Measurements from ENCODE around the gene SPATA2. TPM values are rescaled to one million over a fixed set of nuclear protein-coding genes. Genes with fewer than 3 reads are reported as not detected.
A peak's percentile ranks its signal among the peaks of the same experiment; 100 is the strongest.

Gene SPATA2
- total RNA-seq, 4 donors from 2014 or later: 3.3 to 6.4 (median 3.6) TPM

GRCh38 chr20:49928411-49929141 is 13.2 kb upstream of the SPATA2 start:
- peak in 1 of 3 donors; percentile 85 for TF ChIP-seq CTCF (IDR thresholded peaks at IDR 0.05)
- ATAC-seq (ENCODE audit: low FRiP score): peak; percentile 89
- DNase-seq (ENCODE audit: low spot score): peak; percentile 84

GRCh38 chr20:49925901-49926454 is 10.6 kb upstream of the SPATA2 start:
- ATAC-seq (ENCODE audit: low FRiP score): no peak

GRCh38 chr20:49924247-49924646 is 8.9 kb upstream of the SPATA2 start:
- no peak for TF ChIP-seq CTCF (IDR thresholded peaks at IDR 0.05)
- DNase-seq (ENCODE audit: low spot score): no peak
- no peak for ATAC-seq (ENCODE audit: low FRiP score)

More at GRCh38 chr20:49925901-49926454, 10.6 kb upstream of the SPATA2 start:
- no peak for TF ChIP-seq CTCF (IDR thresholded peaks at IDR 0.05)
- DNase-seq (ENCODE audit: low spot score): no peak

GRCh38 chr20:49919461-49919860 is 4.1 kb upstream of the SPATA2 start:
- DNase-seq (ENCODE audit: low spot score): no peak
- ATAC-seq (ENCODE audit: low FRiP score): no peak
- no peak for TF ChIP-seq CTCF (IDR thresholded peaks at IDR 0.05)

- no peak for TF ChIP-seq CTCF (IDR thresholded peaks at IDR 0.05)
Measured at GRCh38 chr20:49919009-49919408, 3.7 kb upstream of the SPATA2 start.

GRCh38 chr20:49918446-49918845 is 3.1 kb upstream of the SPATA2 start:
- no peak for TF ChIP-seq CTCF (IDR thresholded peaks at IDR 0.05)
- DNase-seq (ENCODE audit: low spot score) (no peak), ATAC-seq (ENCODE audit: low FRiP score) (no peak)

More at GRCh38 chr20:49919009-49919408, 3.7 kb upstream of the SPATA2 start:
- ATAC-seq (ENCODE audit: low FRiP score): no peak
- no peak for DNase-seq (ENCODE audit: low spot score)
